HepG2 (cell line): ENCODE measurements around the gene SLC15A5. TPM values are rescaled to one million over a fixed set of nuclear protein-coding genes. Genes with fewer than 3 reads are reported as not detected.

Source experiments
- ATAC-seq: fragments of 200-7000 bp; cut with Tn5 transposase; 3 replicates; pipeline ENCODE4 v1.9.1; 2020; ENCODE audit warnings: mild to moderate bottlenecking, moderate library complexity
- BruUV-seq: library from RNA; stranded (reverse); fragments of 400-500 nt; replicated peaks from 2 replicates; lab custom pipeline; 2021; lab: Mats Ljungman, UMichigan
- CTCF ChIA-PET: fragments of 300-600 bp; formaldehyde crosslinking; extraction: SDS; loops from one replicate; lab custom pipeline; 2021; ENCODE audit warnings: low total read pairs, inconsistent platforms, low intra/inter-chr PET ratio; lab: Yijun Ruan, JAX
- POLR2A ChIA-PET: fragments of 350-600 bp; sonication (Branson Sonifier 250); formaldehyde crosslinking; loops from one replicate; lab custom pipeline; 2020; ENCODE audit warnings: antibody characterized with exemption, inconsistent platforms; lab: Yijun Ruan, JAX
- DNase-seq: peaks from one replicate; pipeline ENCODE4 v3.0.0-alpha.2; 2015; ENCODE audit warnings: low spot score
- FAIRE-seq: peaks from 3 replicates; lab custom pipeline; 2011; peaks lifted over from hg19 to GRCh38; lab: Jason Lieb, UNC
- H2AFZ ChIP-seq: one replicate; pipeline ENCODE4 v1.6.1; 2011; ENCODE audit warnings: low read length, inconsistent platforms
- H3K27ac ChIP-seq: fragments of 300-600 bp; 3 replicates; pipeline ENCODE4 v1.8.0; 2011; ENCODE audit warnings: mixed run types, mild to moderate bottlenecking, mixed read lengths, low read length, inconsistent platforms; ENCODE audit not compliant: insufficient read depth; ENCODE audit errors: extremely low read length
- H3K27me3 ChIP-seq, 2 experiments: fragments of 200-600 bp in 1 of 2; 2 replicates in 1 of 2; 3 replicates in 1 of 2; pipeline versions ENCODE4 v1.6.0 to v1.8.0; 2011; ENCODE audit warnings: low read length in 2 of 2, mild to moderate bottlenecking in 2 of 2, moderate library complexity in 2 of 2, inconsistent platforms in 1 of 2; ENCODE audit not compliant: insufficient read depth in 2 of 2, control insufficient read depth in 1 of 2
- H3K36me3 ChIP-seq, 2 experiments: fragments of 200-600 bp in 1 of 2; replicated peaks in 1 of 2; 2 replicates in 1 of 2; 3 replicates in 1 of 2; pipeline versions ENCODE4 v1.5.1 to v1.8.0; 2011; ENCODE audit warnings: low read length in 2 of 2, inconsistent platforms in 1 of 2; ENCODE audit not compliant: insufficient read depth in 2 of 2, control insufficient read depth in 1 of 2
- H3K4me1 ChIP-seq: 2 replicates; pipeline ENCODE4 v1.5.1; 2012; ENCODE audit warnings: low read length, inconsistent platforms; ENCODE audit not compliant: insufficient read depth
- H3K4me2 ChIP-seq: 2 replicates; pipeline ENCODE4 v1.6.0; 2011; ENCODE audit warnings: low read depth, low read length, inconsistent platforms
- H3K4me3 ChIP-seq, 3 experiments: fragments of 200-600 bp in 1 of 3; sonication (generic), shearing (Covaris generic) in 1 of 3; replicated peaks in 1 of 3; 2 replicates each; pipeline ENCODE4 v1.5.1; 2011 to 2016; ENCODE audit warnings: low read length in 3 of 3, inconsistent platforms in 2 of 3, low read depth in 2 of 3, mild to moderate bottlenecking in 2 of 3, control low read depth in 1 of 3, mixed read lengths in 1 of 3; ENCODE audit not compliant: insufficient read depth in 1 of 3
- H3K79me2 ChIP-seq: one replicate; pipeline ENCODE4 v1.6.1; 2011; ENCODE audit warnings: low read length, inconsistent platforms; ENCODE audit not compliant: insufficient read depth
- H3K9ac ChIP-seq: 2 replicates; pipeline ENCODE4 v1.6.0; 2011; ENCODE audit warnings: mild to moderate bottlenecking, low read depth, low read length, inconsistent platforms; ENCODE audit not compliant: insufficient read depth
- H3K9me3 ChIP-seq: 2 replicates; pipeline ENCODE4 v1.5.1; 2012; ENCODE audit warnings: mild to moderate bottlenecking, low read length
- H4K20me1 ChIP-seq: 2 replicates; pipeline ENCODE4 v1.6.0; 2011; ENCODE audit warnings: inconsistent platforms, mild to moderate bottlenecking, low read length, moderate library complexity; ENCODE audit not compliant: insufficient read depth
- NRL ChIP-seq: sonication (generic); formaldehyde crosslinking; IDR thresholded peaks from 2 replicates; pipeline ENCODE4 v1.5.0; 2020; ENCODE audit warnings: missing genetic modification reagents, mild to moderate bottlenecking, moderate library complexity, borderline replicate concordance
- PHF21A ChIP-seq: sonication (generic); formaldehyde crosslinking; IDR thresholded peaks from 2 replicates; pipeline ENCODE4 v1.5.0; 2020; ENCODE audit warnings: mild to moderate bottlenecking, missing genetic modification reagents
- YY1 ChIP-seq: IDR thresholded peaks from 2 replicates; pipeline ENCODE4 v1.6.1; 2011; ENCODE audit warnings: low read length, low read depth, moderate library complexity, mild to moderate bottlenecking; ENCODE audit not compliant: insufficient read depth, insufficient replicate concordance
- ZNF234 ChIP-seq: sonication (generic); formaldehyde crosslinking; conservative IDR thresholded peaks from 2 replicates; pipeline ENCODE4 v1.5.1; 2020; ENCODE audit warnings: mild to moderate bottlenecking, missing genetic modification reagents
- ZNF317 ChIP-seq: sonication (generic); formaldehyde crosslinking; IDR thresholded peaks from 2 replicates; pipeline ENCODE4 v1.5.0; 2020; ENCODE audit warnings: mild to moderate bottlenecking, missing genetic modification reagents
- ZNF446 ChIP-seq: sonication (generic); formaldehyde crosslinking; IDR thresholded peaks from 2 replicates; pipeline ENCODE4 v1.5.0; 2020; ENCODE audit warnings: mild to moderate bottlenecking, missing genetic modification reagents
- ZNF549 ChIP-seq: sonication (generic); formaldehyde crosslinking; IDR thresholded peaks from 2 replicates; pipeline ENCODE4 v1.5.0; 2020; ENCODE audit warnings: missing genetic modification reagents
- WGBS: methylation state at CpG from one replicate; pipeline ENCODE4 v1.1.6; 2017; ENCODE audit warnings: low lambda C conversion rate; 5-methylcytosine and 5-hydroxymethylcytosine counted together
- in situ Hi-C: cut with HindIII; loops from 2 replicates; pipeline ENCODE4 v1.10.0; 2017; ENCODE audit warnings: low pct_unique_long_range_greater_than_20kb; ENCODE audit not compliant: extremely low pct_ligation_motif_present
- intact Hi-C: fragments of 100-400 bp; cut with micrococcal nuclease; formaldehyde crosslinking; loops from one replicate; pipeline ENCODE4 v1.10.0; 2022; ENCODE audit not compliant: unreplicated experiment
- polyA plus RNA-seq, 8 experiments: library from polyadenylated mRNA; depleted of rRNA in 3 of 8; stranded (reverse) in 7 of 8; unstranded in 1 of 8; fragments of >200 nt; fragmentation: Illumina TruSeq in 4 of 8; extraction: Trizol in 4 of 8; gene quantifications; 2 replicates each; pipeline versions ENCODE4 v1.2.1 to v1.2.3, GENCODE V29; 2011 to 2016; ENCODE audit warnings: low read depth in 4 of 8, missing spikeins in 1 of 8, mixed read lengths in 1 of 8; ENCODE audit not compliant: insufficient read depth in 1 of 8
- total RNA-seq, 5 experiments: library from RNA; depleted of rRNA; stranded (reverse); fragments of >200 nt; fragmentation: Illumina TruSeq; extraction: Trizol; gene quantifications; 2 replicates each; pipeline ENCODE4 v1.2.3, GENCODE V29; 2016; ENCODE audit warnings: low read depth in 1 of 5
- TF ChIP-seq, protein P1 (sequence below): sonication (generic); formaldehyde crosslinking; IDR thresholded peaks from 2 replicates; pipeline ENCODE4 v1.9.0; 2022; ENCODE audit warnings: missing genetic modification reagents, mild to moderate bottlenecking, borderline replicate concordance
- TF ChIP-seq, protein P2 (sequence below): sonication (generic); formaldehyde crosslinking; IDR thresholded peaks from 2 replicates; pipeline ENCODE4 v1.4.0; 2020; ENCODE audit warnings: missing genetic modification reagents
- TF ChIP-seq, protein P3 (sequence below): sonication (generic); formaldehyde crosslinking; IDR thresholded peaks from 2 replicates; pipeline ENCODE4 v1.5.0; 2020; ENCODE audit warnings: mild to moderate bottlenecking, missing genetic modification reagents
- TF ChIP-seq, protein P4 (sequence below), 2 experiments: sonication (generic) in 1 of 2; formaldehyde crosslinking in 1 of 2; IDR thresholded peaks; 2 replicates each; pipeline versions ENCODE4 v1.4.0 to v1.6.1; 2018 to 2020; ENCODE audit warnings: missing genetic modification reagents in 2 of 2, borderline replicate concordance in 1 of 2, low read depth in 1 of 2, mild to moderate bottlenecking in 1 of 2, missing biosample characterization in 1 of 2

SLC15A5 gene
- total and polyA plus RNA-seq, 2 of the 13 experiments (the other 11 are each of a cell fraction or from before 2014, with no cell fraction given) = not detected

DNA sequence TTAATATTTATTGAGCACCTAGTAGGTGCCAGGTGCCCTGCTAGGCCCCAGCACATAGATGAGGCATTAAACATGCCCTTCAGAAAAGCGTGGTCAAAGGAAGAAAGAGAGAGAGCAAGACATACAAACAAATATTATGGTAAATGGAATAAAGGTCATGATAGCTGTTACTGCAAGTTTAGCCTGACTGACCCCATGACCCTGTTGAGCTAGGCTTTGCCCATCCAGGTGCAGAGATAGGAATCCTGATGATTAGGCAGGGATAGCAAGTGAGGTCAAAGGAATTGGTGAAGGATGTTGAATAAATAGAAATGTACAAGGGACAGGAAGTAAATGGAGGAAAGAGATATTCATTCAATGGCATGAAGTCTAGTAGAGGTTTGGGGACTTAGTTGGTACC is 33.4 kb upstream of the SLC15A5 start:
- no peak for ATAC-seq

More for the DNA sequence above, 33.4 kb upstream of the SLC15A5 start:
- 0% methylated on average over 1 of the region's 1 CpG for WGBS
- ChIA-PET POLR2A (no interaction called here), CTCF (no interaction called here)
- intact Hi-C loops = no loop called here
- Histone ChIP-seq H3K9me3 (no peaks in the 10 kb centered on the region), H3K79me2 (no peaks in the 10 kb centered on the region), H3K9ac (no peak overlapping the region), H3K27ac (no peak overlapping the region), H2AFZ (no peak overlapping the region), H3K36me3 (no peaks in the 10 kb centered on the region), H3K27me3 (no peaks in the 10 kb centered on the region)
- DNase-seq = no peak
- in situ Hi-C loops = no loop called here
- TF ChIP-seq ZNF446 (no peak), ZNF549 (CRISPR knock-in tag) (no peak), PHF21A (CRISPR knock-in tag) (no peak), YY1 (no peak), ZNF317 (CRISPR knock-in tag) (no peak), NRL (CRISPR knock-in tag) (no peak), ZNF234 (CRISPR knock-in tag) (no peak)
- TF ChIP-seq, protein P1, sequence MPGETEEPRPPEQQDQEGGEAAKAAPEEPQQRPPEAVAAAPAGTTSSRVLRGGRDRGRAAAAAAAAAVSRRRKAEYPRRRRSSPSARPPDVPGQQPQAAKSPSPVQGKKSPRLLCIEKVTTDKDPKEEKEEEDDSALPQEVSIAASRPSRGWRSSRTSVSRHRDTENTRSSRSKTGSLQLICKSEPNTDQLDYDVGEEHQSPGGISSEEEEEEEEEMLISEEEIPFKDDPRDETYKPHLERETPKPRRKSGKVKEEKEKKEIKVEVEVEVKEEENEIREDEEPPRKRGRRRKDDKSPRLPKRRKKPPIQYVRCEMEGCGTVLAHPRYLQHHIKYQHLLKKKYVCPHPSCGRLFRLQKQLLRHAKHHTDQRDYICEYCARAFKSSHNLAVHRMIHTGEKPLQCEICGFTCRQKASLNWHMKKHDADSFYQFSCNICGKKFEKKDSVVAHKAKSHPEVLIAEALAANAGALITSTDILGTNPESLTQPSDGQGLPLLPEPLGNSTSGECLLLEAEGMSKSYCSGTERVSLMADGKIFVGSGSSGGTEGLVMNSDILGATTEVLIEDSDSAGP (CRISPR knock-in tag) = no peak
- TF ChIP-seq, protein P2, sequence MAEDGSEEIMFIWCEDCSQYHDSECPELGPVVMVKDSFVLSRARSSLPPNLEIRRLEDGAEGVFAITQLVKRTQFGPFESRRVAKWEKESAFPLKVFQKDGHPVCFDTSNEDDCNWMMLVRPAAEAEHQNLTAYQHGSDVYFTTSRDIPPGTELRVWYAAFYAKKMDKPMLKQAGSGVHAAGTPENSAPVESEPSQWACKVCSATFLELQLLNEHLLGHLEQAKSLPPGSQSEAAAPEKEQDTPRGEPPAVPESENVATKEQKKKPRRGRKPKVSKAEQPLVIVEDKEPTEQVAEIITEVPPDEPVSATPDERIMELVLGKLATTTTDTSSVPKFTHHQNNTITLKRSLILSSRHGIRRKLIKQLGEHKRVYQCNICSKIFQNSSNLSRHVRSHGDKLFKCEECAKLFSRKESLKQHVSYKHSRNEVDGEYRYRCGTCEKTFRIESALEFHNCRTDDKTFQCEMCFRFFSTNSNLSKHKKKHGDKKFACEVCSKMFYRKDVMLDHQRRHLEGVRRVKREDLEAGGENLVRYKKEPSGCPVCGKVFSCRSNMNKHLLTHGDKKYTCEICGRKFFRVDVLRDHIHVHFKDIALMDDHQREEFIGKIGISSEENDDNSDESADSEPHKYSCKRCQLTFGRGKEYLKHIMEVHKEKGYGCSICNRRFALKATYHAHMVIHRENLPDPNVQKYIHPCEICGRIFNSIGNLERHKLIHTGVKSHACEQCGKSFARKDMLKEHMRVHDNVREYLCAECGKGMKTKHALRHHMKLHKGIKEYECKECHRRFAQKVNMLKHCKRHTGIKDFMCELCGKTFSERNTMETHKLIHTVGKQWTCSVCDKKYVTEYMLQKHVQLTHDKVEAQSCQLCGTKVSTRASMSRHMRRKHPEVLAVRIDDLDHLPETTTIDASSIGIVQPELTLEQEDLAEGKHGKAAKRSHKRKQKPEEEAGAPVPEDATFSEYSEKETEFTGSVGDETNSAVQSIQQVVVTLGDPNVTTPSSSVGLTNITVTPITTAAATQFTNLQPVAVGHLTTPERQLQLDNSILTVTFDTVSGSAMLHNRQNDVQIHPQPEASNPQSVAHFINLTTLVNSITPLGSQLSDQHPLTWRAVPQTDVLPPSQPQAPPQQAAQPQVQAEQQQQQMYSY (CRISPR knock-in tag) = no peak
- TF ChIP-seq, protein P3, sequence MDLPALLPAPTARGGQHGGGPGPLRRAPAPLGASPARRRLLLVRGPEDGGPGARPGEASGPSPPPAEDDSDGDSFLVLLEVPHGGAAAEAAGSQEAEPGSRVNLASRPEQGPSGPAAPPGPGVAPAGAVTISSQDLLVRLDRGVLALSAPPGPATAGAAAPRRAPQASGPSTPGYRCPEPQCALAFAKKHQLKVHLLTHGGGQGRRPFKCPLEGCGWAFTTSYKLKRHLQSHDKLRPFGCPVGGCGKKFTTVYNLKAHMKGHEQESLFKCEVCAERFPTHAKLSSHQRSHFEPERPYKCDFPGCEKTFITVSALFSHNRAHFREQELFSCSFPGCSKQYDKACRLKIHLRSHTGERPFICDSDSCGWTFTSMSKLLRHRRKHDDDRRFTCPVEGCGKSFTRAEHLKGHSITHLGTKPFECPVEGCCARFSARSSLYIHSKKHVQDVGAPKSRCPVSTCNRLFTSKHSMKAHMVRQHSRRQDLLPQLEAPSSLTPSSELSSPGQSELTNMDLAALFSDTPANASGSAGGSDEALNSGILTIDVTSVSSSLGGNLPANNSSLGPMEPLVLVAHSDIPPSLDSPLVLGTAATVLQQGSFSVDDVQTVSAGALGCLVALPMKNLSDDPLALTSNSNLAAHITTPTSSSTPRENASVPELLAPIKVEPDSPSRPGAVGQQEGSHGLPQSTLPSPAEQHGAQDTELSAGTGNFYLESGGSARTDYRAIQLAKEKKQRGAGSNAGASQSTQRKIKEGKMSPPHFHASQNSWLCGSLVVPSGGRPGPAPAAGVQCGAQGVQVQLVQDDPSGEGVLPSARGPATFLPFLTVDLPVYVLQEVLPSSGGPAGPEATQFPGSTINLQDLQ (CRISPR knock-in tag) = no peak
- TF ChIP-seq, protein P4, sequence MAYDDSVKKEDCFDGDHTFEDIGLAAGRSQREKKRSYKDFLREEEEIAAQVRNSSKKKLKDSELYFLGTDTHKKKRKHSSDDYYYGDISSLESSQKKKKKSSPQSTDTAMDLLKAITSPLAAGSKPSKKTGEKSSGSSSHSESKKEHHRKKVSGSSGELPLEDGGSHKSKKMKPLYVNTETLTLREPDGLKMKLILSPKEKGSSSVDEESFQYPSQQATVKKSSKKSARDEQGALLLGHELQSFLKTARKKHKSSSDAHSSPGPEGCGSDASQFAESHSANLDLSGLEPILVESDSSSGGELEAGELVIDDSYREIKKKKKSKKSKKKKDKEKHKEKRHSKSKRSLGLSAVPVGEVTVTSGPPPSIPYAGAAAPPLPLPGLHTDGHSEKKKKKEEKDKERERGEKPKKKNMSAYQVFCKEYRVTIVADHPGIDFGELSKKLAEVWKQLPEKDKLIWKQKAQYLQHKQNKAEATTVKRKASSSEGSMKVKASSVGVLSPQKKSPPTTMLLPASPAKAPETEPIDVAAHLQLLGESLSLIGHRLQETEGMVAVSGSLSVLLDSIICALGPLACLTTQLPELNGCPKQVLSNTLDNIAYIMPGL (CRISPR knock-in tag; IDR thresholded peaks at IDR 0.05; ENCODE audit: borderline replicate concordance in 1 of 2, low read depth in 1 of 2) = no peak
- TF ChIP-seq, all 625 proteins: peak for 0
- no peak overlapping the region for H3K4me2 ChIP-seq
- no peaks in the 10 kb centered on the region for H3K4me1 ChIP-seq
- BruUV-seq = no TSS peak
- no peak overlapping the region for H3K4me3 ChIP-seq
- no peak for FAIRE-seq
- no peaks in the 10 kb centered on the region for H4K20me1 ChIP-seq
